Mucosa of stomach (tissue), 1 donor: Measurements from ENCODE around the gene ELMO1.

Experiments used
- H3K27me3 ChIP-seq: one replicate; pipeline ENCODE4 v1.7.0; 2013; ENCODE audit warnings: mild to moderate bottlenecking, low read length; ENCODE audit not compliant: control insufficient read depth, insufficient read depth
- H3K36me3 ChIP-seq: one replicate; pipeline ENCODE4 v1.7.0; 2013; ENCODE audit warnings: low read length; ENCODE audit not compliant: control insufficient read depth, insufficient read depth
- H3K4me1 ChIP-seq: one replicate; pipeline ENCODE4 v1.7.0; 2013; ENCODE audit warnings: mild to moderate bottlenecking, low read length; ENCODE audit not compliant: control insufficient read depth, insufficient read depth
- H3K4me3 ChIP-seq: one replicate; pipeline ENCODE4 v1.7.0; 2013; ENCODE audit warnings: low read length
- H3K9ac ChIP-seq: one replicate; pipeline ENCODE4 v1.7.0; 2013; ENCODE audit warnings: mild to moderate bottlenecking, low read length, moderate library complexity
- H3K9me3 ChIP-seq: one replicate; pipeline ENCODE4 v1.7.0; 2013; ENCODE audit warnings: mild to moderate bottlenecking, low read length, moderate library complexity; ENCODE audit not compliant: control insufficient read depth
- donor health status: Pancreatic carcinoma.

The ELMO1 gene

DNA sequence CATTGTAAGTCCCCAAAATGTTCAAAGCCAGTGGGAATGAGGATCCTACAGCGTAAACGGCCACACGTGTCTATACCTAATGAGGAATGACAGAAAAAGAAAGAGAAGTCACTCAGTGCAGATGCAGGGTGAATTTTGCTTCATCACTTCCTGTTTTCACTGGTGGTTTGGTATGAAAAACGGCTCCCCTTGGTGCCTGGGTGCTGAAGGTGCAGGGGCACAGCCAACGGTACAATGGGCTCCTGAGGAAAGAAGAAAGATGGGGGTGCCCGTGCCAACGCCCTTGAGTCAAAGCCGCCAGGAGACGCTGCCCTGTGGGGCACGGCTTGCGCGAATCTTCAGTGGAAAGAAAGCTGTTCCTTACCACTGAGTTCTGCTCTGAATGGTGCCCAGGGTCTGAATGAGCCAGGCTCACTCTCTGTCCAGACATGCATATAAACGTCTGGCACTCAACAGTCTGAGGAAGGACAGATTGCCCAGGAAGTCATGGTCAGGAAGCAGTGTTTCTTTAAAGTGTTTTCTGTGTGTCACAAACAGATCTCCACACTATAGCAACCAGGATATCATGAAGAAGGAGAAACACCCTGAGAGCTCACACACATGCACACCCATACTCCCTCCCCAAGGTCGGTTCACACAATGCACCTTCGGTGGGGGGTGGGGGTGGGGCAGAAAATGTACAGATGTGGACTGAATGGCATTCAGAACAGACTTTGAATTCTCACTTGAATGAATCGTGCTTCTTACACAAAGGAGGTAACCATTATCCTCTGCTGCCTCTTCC lies 105.8 kb downstream of the ELMO1 start:
- Histone ChIP-seq H3K36me3 (no peaks in the 10 kb centered on the region), H3K4me1 (no peaks in the 10 kb centered on the region), H3K9me3 (no peaks in the 10 kb centered on the region), H3K4me3 (no peak overlapping the region), H3K9ac (no peak overlapping the region), H3K27me3 (no peaks in the 10 kb centered on the region)

DNA sequence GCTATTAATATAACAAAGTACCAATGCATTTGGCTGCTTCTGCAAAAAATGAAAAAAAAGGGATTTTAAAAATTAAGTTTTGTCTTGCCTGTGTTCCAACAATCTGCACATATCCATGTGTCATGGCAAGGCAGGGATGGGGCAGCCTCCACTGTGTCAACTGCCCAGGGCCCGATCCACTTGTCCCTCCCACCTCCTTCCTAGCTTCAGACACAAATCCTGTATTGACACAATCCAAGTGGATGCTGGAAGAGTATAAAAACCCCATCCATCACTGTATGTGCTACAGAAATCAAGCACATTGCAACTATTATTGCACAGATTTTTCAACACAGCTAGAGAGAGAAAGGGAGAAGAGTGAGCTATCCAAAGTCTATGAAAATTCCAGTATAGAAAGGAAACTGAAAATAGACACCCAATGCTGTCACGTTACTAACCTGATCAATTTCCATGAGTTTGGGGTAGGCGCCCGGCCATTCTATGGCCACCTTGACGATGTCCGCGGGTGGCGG lies 106.4 kb downstream of the ELMO1 start:
- Histone ChIP-seq H3K4me3 (no peak overlapping the region), H3K36me3 (no peaks in the 10 kb centered on the region), H3K9me3 (no peaks in the 10 kb centered on the region), H3K27me3 (no peaks in the 10 kb centered on the region), H3K9ac (no peak overlapping the region), H3K4me1 (no peaks in the 10 kb centered on the region)

DNA sequence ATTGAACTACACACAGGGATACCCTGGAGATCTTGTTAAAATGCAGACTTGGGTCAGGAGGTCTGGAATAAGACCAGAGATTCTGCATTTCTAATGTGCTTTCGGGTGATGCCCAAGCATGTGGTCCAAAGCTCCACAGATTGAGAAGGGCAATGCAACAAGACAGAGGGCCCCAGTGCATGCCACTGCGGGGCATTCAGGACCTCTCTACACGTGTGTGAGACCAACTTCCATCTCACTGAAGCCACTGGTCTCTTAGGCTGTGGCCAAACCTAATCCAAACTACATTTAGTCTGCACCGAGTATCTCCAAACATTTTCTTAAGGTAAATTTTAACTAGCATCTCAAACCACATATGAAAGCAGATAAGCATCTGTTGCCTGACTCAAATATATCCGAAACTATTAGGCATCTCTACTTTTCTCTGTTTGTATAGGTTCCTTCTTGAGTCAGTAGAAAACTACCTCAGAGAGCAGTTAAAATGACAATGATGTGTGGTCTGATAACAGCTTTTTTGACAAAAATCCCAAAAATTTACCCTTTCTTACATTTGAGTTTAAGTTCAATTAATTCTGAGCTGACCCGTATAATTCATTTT lies 107.5 kb downstream of the ELMO1 start:
- Histone ChIP-seq H3K4me1 (no peaks in the 10 kb centered on the region), H3K27me3 (no peaks in the 10 kb centered on the region), H3K9ac (no peak overlapping the region), H3K36me3 (no peaks in the 10 kb centered on the region), H3K9me3 (no peaks in the 10 kb centered on the region), H3K4me3 (no peak overlapping the region)

DNA sequence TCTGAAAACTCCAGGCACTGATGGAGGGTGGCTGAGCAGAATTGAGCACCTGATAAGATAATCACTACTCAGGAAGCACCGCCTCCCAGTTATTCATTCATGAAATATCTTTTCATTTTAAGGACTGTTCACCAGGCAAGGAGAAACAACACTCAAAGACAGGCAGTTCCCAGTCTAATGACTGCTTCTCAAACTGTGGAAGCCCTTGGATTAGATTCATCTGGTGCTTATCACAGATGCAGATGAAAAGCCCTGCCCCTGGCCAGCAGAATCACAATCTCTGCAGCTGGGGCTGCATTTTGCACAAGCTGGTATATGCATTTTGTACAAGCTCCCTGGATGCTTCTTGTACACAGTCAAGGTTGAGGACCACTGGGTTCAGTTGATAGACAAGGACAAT lies 109.7 kb downstream of the ELMO1 start:
- Histone ChIP-seq H3K4me1 (no peaks in the 10 kb centered on the region), H3K27me3 (no peaks in the 10 kb centered on the region)

DNA sequence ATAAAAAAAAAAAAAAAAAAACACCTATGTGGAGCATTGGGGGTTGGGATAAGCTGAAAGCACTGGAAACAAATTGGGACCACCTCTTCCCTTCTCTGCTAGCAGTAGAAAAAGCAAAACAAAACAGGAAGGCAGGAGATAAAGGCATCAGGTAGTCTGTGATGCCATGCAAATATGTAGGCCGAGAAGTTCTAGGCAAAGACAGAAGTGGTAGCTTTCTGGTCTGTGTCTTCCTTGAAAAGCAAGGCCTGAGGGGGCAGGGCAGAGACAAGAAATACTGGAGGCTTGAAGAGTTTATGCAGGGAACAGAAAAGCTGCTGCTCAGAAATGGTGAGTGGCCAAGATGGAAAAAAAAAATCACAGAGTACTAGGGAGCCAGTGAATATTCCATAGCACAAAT lies 111.1 kb downstream of the ELMO1 start:
- no peaks in the 10 kb centered on the region for H3K36me3 ChIP-seq
- H3K27me3 ChIP-seq: no peaks in the 10 kb centered on the region
- H3K9me3 ChIP-seq: no peaks in the 10 kb centered on the region
- no peak overlapping the region for H3K4me3 ChIP-seq
- H3K4me1 ChIP-seq: no peaks in the 10 kb centered on the region
- H3K9ac ChIP-seq: no peak overlapping the region

More for the DNA sequence above, 109.7 kb downstream of the ELMO1 start:
- Histone ChIP-seq H3K9ac (no peak overlapping the region), H3K9me3 (no peaks in the 10 kb centered on the region), H3K36me3 (no peaks in the 10 kb centered on the region), H3K4me3 (no peak overlapping the region)

DNA sequence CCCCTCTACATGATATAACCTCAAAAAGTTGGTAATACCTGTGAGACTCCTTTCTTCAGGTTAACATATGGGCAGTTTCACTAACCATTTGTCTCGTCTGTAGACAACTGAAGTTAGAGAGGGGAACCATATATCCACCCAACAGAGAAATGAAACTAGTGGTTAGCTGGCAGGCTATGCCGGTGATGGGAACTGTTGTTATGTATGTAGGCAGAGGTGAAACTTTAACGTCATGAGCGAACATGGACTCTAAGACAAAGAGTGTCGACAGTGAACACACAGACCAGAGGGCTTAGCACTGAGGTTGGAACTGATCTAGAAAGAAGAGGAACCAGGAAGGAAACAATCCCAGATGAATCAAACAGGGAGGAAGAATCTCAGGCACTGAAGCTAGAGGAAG lies 112.4 kb downstream of the ELMO1 start:
- Histone ChIP-seq H3K4me3 (no peak overlapping the region), H3K9ac (no peak overlapping the region), H3K4me1 (no peaks in the 10 kb centered on the region), H3K27me3 (no peaks in the 10 kb centered on the region), H3K9me3 (no peaks in the 10 kb centered on the region), H3K36me3 (no peaks in the 10 kb centered on the region)

DNA sequence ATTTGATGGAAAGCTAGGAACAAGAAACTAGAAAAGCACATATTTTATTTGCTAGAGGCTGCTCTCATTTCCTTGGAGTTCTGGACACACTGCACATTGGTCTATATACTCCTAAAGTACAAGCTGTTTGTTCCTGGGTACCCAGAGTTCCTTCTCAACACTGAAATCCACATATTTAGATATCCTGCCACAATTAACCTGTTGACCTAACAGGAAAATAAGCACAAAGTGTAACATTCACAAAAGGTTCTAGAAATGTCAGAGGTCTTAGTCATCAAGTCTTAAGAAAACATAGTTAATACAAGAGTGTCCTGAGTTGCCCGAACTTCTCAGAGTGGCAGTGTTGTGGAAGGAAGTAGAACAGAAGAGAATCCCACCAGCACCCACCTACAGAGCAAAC lies 115.6 kb downstream of the ELMO1 start:
- H3K4me3 ChIP-seq: no peak overlapping the region
- H3K4me1 ChIP-seq: no peaks in the 10 kb centered on the region
- no peaks in the 10 kb centered on the region for H3K36me3 ChIP-seq
- no peaks in the 10 kb centered on the region for H3K9me3 ChIP-seq
- H3K9ac ChIP-seq: no peak overlapping the region
- H3K27me3 ChIP-seq: no peaks in the 10 kb centered on the region

DNA sequence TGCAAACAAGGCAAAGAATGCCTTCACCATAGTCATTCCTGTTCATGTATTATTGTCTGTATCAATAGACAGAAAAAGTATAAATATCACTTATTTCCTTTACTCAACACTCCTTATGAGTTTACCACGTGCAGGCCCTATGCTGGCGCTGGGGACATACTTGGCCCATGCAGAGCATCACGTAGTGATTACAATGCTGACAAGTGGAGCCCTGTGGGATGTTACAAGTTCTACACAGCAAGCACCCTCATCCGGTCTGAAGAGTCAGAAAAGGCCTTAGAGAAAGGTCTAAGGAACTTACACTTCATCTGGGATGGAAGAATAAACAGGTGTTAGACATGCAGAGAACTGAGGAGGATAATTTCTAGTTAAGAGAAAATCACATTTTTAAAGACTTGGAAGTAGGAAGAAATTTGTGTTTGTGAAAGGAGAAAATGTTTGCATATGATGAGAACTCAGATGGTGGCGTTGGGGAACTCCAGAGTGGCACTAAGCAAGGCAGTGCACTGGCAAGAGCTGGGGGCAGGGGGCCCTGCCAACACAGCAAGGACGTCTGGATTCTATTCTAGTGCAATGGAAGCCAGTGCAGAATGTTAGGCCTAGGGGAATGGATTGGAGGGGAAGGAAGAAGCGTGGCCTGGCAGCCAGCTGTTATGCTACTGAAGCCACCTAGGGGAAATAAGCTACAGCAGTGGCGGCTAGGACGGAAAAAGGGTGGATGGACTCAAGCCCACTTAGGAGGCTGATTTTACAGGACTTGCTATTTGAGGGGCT lies 116.2 kb downstream of the ELMO1 start:
- no peaks in the 10 kb centered on the region for H3K36me3 ChIP-seq
- no peaks in the 10 kb centered on the region for H3K9me3 ChIP-seq
- H3K4me1 ChIP-seq: no peaks in the 10 kb centered on the region
- H3K27me3 ChIP-seq: no peaks in the 10 kb centered on the region
- H3K4me3 ChIP-seq: no peak overlapping the region
- no peak overlapping the region for H3K9ac ChIP-seq

DNA sequence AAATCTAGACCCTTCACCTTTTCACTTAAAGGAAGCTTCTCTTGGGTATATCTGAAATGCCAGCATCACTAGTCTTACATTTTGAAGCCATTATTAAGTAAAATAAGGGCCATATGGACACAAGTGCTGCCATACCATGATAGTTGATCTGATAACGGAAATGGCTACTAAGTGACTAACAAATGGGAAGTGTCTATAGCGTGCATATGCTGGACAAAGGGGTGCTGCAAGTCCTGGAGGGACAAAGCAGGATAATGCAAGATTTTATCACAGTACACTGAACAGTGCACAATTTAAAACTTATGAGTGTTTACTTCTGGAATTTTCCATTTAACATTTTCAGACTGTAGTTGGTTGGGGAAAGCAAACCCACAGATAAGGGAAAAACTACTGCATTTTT lies 117.9 kb downstream of the ELMO1 start:
- H3K36me3 ChIP-seq: no peaks in the 10 kb centered on the region
- H3K4me3 ChIP-seq: no peak overlapping the region
- H3K4me1 ChIP-seq: no peaks in the 10 kb centered on the region
- H3K27me3 ChIP-seq: no peaks in the 10 kb centered on the region
- no peak overlapping the region for H3K9ac ChIP-seq
- no peaks in the 10 kb centered on the region for H3K9me3 ChIP-seq

DNA sequence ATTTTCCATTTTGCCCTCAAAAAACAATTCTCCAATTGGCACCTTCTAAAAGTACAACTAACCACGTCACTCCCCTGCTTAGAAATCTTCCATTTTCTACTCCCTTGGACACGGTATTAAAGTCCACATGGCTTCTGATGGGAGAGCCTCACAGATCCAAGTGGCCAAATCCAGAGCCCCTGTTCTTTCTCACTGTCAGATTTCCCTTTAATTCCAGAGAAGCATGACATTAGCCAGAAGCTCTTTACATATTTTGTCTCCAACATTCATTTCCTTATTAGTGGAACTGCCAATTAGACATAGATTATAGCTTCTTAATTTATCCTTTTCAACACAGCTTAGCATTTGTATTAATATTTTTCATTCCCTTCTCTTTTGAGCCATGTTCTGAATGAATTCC lies 118.7 kb downstream of the ELMO1 start:
- Histone ChIP-seq H3K4me1 (no peaks in the 10 kb centered on the region), H3K9me3 (no peaks in the 10 kb centered on the region), H3K9ac (no peak overlapping the region), H3K4me3 (no peak overlapping the region), H3K36me3 (no peaks in the 10 kb centered on the region), H3K27me3 (no peaks in the 10 kb centered on the region)

DNA sequence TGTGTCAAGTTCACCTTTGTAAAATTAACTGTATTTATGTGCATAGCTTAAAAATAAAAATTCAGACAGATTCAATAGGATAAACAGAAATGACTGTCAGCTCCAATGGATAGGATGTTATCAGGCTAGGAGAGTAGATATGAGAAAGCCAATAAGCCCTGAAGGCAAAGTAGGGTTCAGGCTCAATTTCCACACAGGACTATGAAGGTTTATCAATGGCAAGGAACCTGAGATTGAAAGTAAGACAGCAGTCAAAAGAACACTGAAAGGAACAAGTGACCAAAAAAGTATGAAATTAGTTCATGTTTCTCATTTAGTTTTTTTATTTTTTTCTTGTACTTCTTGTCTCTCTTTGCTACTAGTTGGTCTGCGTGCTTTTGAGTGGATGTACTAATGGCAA lies 121.4 kb downstream of the ELMO1 start:
- H3K27me3 ChIP-seq: no peaks in the 10 kb centered on the region
- H3K9ac ChIP-seq: no peak overlapping the region
- no peak overlapping the region for H3K4me3 ChIP-seq
- H3K9me3 ChIP-seq: no peaks in the 10 kb centered on the region
- no peaks in the 10 kb centered on the region for H3K4me1 ChIP-seq
- H3K36me3 ChIP-seq: no peaks in the 10 kb centered on the region

DNA sequence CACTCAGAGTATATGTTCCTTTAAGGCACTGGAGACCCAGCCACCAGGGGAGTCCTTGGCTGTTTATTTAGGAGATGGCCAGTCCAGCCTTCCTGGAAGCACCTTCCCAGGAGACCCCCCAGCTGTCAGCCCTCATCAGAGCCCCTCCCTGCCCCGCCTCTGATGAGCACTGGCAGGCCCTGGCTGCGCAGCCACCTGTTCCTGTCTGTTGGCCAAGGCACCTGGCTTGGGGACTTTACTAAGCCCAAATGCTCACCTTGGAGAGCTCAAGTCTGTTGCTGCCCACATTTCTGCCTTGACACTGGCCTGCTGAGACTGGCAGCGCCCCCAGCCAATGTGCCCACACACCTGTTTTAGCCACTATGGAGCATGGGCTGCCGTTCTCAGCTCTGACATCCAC lies 124.7 kb downstream of the ELMO1 start:
- no peaks in the 10 kb centered on the region for H3K36me3 ChIP-seq
- no peaks in the 10 kb centered on the region for H3K27me3 ChIP-seq
- no peak overlapping the region for H3K9ac ChIP-seq
- no peaks in the 10 kb centered on the region for H3K4me1 ChIP-seq
- no peaks in the 10 kb centered on the region for H3K9me3 ChIP-seq
- H3K4me3 ChIP-seq: no peak overlapping the region
